ENCODE data around the gene NOS1AP.

GRCh38 chr1:162363823-162364222 lies 294.3 kb downstream of the NOS1AP start:
- TF ChIP-seq CTCF (conservative IDR thresholded peaks at IDR 0.05 in 1 of 2, IDR thresholded peaks at IDR 0.05 in 1 of 2; ENCODE audit: extremely low read depth in 1 of 2, insufficient read depth in 1 of 2, low read depth in 1 of 2, low read length in 2 of 2) (no peak), EZH2 (IDR thresholded peaks at IDR 0.05; ENCODE audit: borderline replicate concordance, low read length) (no peak)
